Eye (tissue), 1 donor: ENCODE measurements around the gene TMEM9B.
A peak's percentile ranks its signal among the peaks of the same experiment; 100 is the strongest.
"Not testable (repeated sequence)": the region's sequence is repeated elsewhere in the genome, so short reads cannot be mapped to it uniquely, and the experiment has no call there.

Experiments
- DNase-seq: peaks from one replicate; pipeline ENCODE4 v3.0.0-alpha.2; 2015

The TMEM9B gene

GRCh38 chr11:8971924-8972316, 7.7 kb upstream of the TMEM9B start:
- DNase-seq = no peak

GRCh38 chr11:8971196-8971923, 7.1 kb upstream of the TMEM9B start:
- no peak for DNase-seq

DNA sequence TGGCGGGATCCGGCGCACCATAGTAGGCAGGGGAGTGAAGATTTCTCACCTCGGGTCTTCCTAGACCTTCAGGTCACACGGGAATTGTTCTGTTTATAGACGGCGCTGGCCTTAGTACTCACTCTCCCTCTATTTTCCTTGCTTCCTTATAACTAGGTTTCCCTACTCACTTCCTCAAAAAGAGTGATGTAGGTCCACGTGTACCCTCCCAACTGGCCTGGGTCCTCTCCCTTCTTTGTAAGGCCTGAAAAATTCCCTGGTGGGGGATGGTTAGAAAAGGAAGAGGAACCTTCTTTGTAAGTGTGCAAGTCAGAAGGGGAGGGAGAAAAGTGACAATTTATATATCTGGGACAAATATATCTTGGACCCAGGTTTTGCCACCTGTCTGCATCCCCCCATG, 2.9 kb upstream of the TMEM9B start:
- no peak for DNase-seq

DNA sequence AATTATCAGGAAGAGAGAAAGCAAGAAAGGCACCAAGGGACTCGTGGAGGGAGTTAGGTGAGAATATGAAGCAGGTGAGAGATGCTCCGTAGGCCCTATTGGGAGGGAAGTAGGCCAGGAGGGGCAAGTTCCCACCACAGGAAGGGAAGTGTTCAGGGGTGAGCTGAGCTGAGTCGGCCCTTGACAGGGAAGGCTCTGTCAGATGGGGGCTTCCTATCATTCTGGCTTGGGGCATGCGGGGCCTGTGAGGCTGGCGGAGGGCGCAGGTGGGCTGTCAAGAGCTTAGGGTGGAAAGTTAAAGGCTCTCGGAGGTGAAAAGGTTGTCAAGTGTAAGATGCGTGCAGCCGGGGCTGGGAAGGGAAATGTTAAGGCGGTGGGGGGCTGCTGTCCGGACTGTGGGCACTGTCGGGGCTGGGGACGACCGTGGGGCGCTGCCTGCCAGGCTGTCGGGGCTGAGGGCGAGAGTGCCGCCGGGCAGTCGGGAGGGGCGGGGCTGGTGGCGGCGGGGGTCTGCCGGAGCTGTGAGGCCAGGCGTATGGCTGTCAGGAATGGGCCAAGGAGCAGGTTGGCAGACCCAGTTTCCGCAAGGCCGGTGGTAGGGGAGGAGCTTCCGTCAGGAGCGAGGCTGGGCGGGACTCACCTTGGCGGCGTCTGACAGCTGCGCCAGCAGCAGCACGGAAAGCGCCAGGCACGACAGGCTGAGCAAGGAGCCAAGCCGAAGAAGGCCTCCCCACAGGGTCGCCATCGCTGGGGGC, 496 bp downstream of the TMEM9B start:
- no peak for DNase-seq

DNA sequence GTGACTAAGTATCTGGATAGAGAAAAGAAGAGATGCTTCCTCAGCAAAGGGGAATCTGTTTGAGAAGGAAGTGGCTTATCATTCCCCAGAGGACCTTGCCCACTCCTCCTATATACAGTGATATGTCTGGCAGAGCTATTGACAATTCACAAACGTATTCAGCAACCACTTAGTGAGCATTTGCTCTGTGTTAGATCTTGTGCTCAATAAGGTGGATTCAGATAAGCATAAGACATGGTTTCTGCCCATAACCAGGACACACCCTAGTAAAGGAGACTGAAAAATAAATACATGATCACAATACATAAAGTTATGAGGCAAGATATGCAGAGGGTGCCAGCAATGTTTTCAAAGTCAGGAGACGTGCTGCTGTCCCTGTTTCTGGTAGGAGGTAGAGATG, 1.4 kb downstream of the TMEM9B start:
- DNase-seq = no peak

DNA sequence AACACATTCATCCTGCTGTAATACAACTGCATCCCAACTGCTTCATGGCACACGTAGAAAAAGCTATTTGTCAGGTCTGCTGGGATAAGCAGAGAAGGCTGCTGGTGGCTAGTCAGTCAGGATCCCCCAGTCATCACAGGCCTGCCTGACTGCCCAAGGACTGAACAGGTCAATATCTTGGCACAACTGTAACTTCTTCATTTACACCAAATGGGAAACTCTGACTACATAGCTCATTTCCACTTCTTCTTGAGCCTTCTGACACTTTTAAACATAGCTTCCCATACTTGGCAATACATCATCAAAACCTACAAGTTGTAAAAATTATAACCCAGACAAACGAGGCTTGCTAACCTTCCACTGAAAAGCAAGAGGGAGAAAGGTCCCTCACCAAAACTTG, 2.8 kb downstream of the TMEM9B start:
- DNase-seq = no peak

DNA sequence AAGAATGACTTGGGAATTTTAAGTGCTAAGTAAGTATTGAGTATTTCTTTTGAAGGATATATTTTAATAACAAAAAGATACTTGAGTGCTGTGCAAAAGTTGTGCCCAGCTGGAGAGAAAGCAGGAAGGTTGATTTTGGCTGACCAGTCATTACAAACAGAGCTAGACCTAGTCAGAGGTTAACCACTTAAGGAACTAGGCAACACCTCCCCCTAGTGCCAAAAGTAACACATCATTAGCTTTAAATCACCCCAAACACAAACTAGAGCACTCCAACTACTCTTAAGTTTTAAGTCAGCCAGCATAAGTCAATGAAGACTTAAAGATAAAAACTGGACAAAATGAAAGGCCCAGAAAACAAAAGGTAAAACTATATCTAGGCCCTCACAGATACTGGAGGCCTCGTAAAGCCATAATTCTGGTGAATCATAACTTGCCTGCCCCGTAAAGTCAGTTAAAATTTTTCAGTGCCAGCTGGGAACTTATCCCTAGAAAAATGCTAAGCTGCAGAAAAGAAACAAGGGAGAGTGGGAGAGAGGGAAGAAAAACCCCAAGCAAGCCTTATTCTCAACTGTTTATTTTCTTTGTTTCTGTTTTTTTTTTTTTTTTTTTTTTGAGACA, 4.6 kb downstream of the TMEM9B start:
- peak; percentile 74 for DNase-seq

DNA sequence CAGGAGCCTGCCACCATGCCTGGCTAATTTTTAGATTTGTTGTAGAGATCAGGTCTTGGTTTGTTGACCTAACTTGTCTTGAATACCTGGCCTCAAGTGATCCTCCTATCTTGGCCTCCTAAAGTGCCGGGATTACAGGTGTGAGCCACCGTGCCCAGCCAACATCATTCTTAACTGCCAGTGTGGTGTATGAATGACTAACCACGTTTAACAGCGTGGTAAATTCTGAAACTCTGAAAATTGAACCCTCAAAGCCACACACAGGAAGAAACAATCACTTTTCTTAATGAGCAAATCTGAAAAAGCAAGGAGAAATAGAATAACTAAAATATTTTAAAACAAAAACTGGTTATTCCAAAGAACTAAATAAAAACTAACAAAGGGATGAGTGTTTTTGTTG, 7.4 kb downstream of the TMEM9B start:
- no peak for DNase-seq

DNA sequence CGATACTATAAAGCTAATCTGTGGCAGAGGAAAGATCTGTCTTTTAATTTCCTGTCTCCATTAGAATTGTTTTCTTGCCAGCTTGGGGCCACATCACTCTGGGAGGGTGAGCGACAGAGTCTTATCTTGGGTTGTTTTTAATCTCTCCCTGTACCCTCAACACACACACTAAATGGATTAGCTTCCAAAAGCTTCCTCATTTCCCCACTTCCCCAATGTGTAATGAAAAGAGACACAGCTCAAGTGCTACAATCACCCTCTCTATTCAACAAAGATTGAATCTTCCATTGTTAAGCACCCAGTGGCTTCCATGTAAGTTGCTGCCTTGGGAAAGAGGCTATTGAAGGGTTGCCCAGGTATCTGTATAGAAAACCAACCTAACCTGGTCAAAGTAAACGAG, 15.4 kb downstream of the TMEM9B start:
- DNase-seq = no peak

DNA sequence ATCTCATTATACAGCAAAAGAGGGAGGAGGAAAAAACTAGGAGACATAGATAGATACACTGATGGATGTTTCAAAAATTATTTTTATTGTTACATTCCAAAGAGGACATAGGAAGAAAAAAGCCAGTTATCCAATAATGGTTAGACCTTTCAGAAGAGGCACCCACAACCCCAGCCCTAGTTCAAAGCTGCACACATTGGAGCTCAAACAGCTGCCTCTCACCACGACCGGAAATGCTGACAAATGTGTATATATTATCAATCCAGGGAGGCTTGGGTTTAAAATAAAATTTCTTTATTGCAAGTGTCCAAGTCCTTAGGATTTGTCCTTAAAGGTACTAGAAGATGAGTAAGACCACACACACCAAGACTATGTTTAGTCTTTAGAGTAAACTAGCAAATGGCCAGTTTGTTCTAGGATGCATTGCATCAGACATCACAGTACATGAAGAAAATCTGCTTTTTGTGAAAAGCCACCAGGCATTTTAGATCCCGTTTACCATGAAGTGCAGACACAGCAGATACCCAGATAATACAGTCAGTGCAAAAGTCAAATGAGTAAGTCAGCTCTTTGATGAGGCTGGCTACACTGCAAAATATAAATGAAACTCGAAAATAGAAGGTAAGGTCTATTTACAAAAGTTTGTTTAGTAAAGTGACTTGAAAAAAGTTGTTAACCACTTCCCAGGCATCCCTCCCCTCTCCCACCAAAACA, 16.9 kb downstream of the TMEM9B start:
- DNase-seq = no peak

DNA sequence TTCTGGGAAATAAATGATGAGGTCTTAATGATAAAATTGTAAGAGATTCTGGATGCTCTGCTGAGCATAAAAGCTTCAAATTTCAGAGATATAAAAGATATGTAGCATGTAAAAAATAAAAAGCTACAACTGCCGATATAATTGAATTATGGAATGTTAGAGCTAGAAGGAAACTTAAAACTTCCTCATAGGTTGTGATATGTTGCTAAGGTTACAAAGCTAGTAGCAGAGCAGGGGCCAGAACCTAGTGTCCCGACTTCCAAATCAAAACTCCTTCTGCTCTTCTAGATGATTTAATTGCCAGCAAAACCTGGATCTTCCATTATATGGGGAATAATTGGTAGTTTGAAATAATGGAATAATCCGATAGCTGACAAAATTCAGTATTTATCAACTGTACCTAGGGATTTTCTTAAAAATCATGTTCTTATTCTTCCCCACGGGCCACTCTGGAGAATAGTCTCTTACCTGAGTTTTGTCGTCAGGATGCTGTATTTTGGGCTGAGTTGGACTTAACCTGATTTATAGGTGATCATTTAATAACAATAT, 21.6 kb downstream of the TMEM9B start, which contains the start of gene ASCL3:
Gene ASCL3, minus strand, starts transcription at position 499 of the 549 bp plus-strand sequence. CDS start 4,855 bp downstream, outside the sequence.
- no peak for DNase-seq

GRCh38 chr11:8941341-8942103, 22.7 kb downstream of the TMEM9B start:
- no peak for DNase-seq

GRCh38 chr11:8937659-8938058, 26.6 kb downstream of the TMEM9B start:
- DNase-seq = no peak

DNA sequence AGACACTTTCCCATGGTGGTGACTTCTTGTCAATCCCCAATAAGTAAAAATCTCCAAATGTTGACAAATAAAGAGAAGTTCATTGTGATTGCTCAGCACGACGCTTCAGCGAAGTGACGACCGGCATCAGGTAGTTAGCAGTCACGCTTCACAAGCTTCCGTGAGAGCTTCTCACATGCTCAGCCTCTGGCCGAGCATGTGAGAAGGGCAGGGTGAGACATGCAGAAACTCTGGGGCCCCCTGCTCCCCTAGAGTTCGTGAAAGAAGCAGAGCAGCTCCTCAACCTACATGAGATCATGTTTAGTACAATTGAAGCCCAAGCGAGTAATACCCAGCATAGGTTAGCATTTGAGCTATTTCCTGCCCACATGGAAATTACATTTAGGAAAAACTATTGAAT, 27.1 kb downstream of the TMEM9B start:
- no peak for DNase-seq

GRCh38 chr11:8935789-8936188, 28.5 kb downstream of the TMEM9B start:
- DNase-seq = not testable (repeated sequence)

DNA sequence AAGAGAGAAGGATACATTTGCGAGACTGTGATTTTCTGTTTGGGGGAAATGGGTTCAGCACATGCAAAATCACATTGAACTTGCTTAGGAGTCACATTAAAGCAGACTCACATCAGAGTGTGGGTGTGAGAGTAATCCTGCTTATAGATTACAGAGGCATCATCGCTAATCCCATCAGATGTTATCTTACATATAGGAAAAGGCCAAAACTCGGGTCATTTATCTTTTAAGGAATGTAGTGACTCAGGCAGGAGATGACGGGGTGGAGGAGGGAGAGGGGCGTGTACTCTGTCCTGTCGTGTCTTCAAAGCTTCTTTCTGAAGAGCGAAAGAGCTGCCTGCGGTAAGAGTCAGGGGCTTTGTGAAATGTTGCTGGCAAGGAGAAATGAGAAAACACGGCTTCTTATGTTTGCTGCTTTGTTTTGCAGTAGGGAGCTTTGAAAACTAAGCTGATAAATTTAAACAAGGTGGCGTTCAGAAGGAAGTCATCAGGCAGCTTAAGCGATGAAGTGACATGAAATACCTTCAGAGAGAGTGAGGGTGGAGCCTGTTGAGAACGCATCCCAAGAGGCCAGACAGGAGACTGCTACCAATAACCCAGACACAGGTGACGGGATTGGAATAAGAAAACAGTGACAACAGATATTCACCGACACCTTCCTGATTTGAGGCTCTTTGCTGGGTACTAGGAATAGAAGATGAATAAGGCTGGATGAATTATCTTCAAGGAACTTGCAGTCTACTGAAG, 29.3 kb downstream of the TMEM9B start:
- DNase-seq = peak; percentile 52

GRCh38 chr11:8933931-8934330, 30.3 kb downstream of the TMEM9B start:
- no peak for DNase-seq

DNA sequence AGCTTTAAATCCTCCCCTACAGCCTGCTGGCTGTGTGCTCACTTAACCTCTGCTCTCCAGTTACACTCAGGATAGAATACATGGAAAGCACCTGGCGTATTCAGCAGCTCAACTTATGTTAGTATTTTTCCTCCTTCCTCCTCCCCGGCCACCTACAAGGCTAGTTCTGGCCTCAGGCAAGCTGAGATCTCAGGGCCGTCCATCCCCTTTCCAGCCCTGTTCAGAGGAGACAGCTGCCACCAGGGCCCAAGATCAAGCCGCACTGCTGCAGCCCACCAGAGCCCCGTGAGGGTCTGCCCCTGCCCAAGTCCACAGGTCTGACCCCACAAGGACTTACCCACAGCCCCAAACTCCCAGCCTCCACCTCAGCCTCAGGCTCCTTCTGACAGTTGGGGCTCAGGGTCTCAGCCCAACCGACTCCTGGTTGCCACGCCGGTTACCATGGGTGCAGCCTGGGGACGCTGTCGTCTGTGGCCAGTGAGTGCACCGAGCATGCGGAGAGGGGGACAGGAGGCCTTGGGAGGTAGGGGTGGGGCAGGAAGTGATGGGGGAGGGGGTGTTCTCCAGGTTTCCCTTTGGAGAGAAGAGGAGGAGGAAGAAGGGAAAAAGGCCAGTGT, 31.6 kb downstream of the TMEM9B start, which contains the start of gene C11orf16:
Gene C11orf16, minus strand, starts transcription at position 384 of the 617 bp plus-strand sequence. CDS start 639 bp downstream, outside the sequence.
- DNase-seq = no peak

DNA sequence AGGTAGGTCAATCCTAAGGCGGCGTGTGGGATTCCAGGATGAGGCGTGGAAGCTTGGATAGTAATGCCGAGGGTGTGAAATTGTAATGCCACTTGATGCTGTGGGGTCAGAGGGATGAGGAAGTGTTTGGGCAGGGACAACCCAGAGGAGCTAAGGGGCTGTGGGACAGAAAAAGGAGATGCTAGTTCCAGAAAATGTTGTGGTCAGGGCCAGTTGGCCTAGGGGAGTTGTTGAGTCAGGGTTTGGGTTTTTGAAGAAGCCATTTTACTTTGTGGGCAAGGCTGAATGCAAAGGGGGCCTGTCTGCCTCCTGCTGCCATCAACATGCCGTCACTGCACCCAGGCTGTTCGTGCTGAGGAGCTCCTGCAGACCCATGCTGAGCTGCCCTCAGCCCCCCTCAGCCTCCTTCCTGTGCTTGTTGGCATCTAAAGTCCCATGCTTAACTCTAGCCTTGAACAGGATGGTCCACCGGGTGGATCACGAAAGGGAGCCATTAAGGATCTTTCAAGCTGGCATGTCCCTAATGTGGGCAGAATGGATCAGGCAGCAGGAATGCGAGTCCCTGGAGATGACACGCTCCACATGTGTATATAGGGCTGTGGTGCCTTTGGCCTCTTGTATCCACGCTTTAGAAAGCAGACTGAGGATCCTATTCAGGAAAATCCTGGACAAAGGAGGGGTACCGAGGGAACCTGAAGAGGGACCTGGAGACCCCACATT, 33.6 kb downstream of the TMEM9B start:
- DNase-seq = no peak

GRCh38 chr11:8928981-8929615, 35.1 kb downstream of the TMEM9B start:
- DNase-seq = no peak
